HuH-7 (cell line): ENCODE results near the gene DHRSX.
"Not testable (repeated sequence)": the region's sequence is repeated elsewhere in the genome, so short reads cannot be mapped to it uniquely, and the experiment has no call there.

ENCODE experiments used
- DNase-seq: peaks from one replicate; pipeline ENCODE4 v3.0.0; 2011; ENCODE audit warnings: low spot score

DHRSX gene

DNA sequence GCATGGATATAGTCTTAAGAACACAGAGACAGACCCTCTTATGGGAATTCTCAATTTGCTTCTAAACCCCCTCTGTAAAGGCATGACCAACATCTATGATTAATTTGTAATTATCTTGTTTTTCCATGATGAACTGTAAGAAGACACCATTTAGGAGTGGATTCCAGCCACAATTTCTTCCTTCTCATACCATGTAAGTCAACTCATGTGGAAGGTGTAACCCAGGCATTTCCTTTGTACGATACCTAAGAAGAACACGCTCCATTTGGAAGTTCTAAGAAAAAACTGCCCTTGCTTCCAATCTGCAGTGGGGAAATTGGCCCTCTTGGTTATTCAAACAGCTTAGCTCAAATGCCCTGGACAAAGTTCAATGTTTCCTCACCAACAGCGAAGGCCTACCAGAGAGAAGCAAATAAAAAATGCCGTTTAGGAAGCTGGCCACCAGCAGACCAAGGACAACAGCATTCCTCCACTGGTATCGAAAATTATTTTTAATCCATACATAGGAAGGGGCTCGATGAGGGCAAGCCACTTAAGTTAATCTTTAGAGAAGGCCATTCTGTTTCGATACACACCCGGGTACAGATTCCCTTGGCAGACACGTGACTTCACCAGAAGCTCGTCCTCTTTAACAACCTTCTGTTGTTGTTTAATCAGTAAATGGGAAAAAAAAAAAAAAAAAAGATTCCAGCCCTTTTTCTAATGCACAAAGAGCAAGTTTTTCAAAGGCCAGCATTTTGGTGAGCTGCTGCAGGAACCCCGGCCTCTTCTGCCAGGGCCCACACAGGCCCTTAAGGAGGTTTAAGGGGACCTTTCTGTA lies 2.6 kb downstream of the DHRSX start:
- peak; percentile 61 for DNase-seq

DNA sequence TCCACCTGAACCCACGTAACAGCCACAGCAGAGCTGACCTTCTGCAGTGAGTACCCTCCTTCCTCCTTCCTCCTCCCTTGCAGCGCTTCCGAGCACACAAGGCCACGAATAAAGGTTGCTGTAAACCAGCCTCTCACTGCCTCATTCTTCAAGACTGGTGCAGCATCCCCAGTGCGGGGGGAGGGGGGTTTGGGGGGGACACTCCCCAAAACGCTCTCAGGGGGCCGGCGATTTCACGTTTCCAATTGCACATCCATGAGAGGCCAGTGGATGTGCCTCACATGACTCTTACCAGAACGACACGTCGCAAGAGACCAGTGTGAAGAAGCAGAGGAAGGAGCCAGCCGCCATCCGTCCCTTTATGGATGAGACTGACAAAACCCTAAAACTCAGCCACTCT lies 5.2 kb downstream of the DHRSX start:
- DNase-seq = no peak

GRCh38 chrX:2492531-2493218 lies 8.1 kb downstream of the DHRSX start:
- no peak for DNase-seq

DNA sequence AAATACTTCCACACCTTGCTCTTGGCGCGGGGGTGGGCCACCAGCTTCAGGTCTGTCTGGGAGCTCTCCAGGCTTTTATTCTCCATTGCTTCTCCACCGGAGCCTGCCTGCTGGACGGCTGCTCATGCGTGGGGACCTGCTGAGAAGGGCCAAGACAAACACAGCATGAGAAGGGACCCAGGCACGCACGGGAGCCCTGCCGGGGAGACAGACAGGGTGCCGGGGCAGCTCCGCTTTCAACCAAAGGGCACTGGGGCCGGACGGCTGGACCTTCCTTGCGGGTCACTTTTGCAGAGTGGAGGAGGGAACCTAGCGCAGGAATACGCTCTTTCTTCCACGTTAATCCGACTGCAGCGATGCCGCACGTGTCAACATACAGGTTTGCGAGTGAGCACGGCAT lies 10.1 kb downstream of the DHRSX start:
- DNase-seq = no peak

DNA sequence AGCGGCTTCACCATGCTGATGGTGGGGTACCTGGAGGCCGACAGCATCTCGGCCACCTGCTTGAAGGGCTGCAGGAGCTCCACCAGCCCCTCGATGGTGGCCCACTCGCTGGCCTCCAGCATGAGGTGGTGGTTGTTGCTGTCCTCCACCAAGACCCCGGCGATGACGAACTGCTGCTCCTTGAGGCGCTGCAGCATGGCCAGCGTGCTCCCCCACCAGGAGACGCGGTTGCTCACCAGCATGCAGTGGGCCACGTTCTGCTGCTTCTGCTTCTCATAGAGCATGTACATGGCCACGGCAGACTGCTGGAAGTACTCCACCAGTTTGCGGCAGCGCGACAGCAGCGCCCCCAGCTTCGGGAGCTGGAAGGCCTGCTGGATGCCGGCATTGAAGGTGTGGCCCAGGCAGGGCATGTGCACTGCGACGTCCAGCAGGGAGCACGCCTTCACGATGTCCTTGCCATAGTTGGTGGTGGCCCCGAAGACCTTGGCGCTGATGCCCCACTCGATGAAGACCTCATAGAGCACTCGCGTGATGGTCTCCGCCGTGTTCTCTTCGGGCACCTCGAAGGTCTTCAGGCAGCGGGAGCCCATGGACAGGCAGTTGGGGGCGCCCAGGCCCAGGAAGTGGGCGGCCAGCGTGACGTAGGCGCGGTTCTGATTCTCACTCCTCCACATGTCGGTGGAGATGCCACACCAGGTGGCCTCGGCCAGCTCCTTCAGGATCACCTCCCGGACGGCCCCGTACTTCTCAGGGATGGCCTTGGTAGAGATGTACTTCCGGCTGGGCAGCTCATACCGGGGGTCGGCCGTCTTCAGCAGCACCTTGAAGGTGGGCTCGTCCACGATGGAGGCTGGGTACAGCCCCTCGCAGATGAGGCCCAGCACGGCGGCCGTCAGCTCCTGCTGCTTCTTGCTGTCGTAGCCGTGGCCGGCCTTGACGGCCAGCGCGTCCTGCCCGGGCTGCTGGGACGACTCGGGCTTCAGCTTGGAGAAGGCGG lies 11.0 kb downstream of the DHRSX start:
- DNase-seq = no peak

GRCh38 chrX:2488621-2489285 lies 12.0 kb downstream of the DHRSX start:
- DNase-seq = no peak

DNA sequence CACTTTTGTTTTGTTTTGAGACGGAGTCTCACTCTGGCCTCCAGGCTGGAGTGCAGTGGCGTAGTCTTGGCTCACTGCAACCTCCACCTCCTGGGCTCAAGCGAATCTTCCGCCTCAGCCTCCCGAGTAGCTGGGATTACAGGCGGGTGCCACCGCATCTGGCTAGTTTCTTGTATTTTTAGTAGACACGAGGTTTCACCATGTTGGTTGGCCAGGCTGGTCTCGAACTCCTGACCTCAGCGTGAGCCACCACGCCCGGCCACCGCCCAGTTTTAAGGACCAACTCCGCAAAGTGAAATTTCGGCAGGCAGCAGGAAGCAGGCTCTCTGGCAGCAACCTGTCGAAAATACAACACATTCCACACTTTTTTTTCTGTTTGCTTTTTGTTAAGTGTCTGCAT lies 13.4 kb downstream of the DHRSX start:
- no peak for DNase-seq

- DNase-seq = no peak
Measured at GRCh38 chrX:2486476-2487133, 14.2 kb downstream of the DHRSX start.

DNA sequence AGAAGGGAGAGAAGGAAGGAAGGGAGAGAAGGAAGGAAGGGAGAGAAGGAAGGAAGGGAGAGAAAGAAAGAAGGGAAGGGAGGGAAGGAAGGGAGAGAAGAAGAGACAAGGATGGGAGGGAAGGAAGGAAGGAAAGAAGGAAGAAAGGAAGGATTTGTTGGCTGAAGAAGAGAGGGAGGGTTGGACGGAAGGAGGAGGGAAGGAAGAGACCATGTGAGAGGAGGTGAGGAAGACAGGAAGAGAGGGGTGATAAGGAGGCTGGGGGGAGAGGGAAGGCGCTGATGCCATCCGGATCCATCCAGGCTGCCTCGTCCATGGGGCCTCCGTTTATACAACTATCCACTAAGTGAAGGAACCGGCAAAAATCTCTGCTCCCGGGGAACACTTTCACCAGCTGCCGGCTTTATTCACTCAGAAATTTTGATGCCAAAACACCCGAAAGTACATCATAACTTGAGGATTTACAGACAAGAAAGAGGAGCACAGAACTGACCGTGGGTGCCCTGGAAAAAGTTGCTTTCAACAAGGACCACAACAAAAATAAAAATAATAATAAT lies 14.9 kb downstream of the DHRSX start:
- no peak for DNase-seq

GRCh38 chrX:2484721-2485648 lies 15.8 kb downstream of the DHRSX start:
- DNase-seq = no peak

GRCh38 chrX:2484256-2484655 lies 16.5 kb downstream of the DHRSX start:
- DNase-seq = no peak

GRCh38 chrX:2483398-2484060 lies 17.2 kb downstream of the DHRSX start:
- no peak for DNase-seq

DNA sequence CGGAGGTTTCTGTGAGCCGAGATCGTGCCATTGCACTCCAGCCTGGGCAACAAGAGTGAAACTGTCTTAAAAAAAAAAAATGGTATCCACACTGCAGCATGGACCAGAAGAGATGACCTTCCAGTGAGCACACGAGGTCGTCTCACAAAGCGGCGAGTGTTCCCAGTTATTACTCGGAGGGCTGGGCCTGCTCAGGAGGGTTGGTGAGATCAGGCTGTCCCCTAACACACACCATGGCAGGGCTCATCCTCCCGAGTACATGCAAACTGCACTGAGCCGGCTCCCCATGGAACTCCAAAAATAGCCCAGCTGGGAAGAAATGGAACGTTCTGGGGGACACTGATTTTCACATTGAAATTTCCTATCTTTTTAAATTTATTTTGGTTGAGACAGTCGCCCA lies 19.2 kb downstream of the DHRSX start:
- not testable (repeated sequence) for DNase-seq

GRCh38 chrX:2479982-2480381 lies 20.8 kb downstream of the DHRSX start:
- not testable (repeated sequence) for DNase-seq

DNA sequence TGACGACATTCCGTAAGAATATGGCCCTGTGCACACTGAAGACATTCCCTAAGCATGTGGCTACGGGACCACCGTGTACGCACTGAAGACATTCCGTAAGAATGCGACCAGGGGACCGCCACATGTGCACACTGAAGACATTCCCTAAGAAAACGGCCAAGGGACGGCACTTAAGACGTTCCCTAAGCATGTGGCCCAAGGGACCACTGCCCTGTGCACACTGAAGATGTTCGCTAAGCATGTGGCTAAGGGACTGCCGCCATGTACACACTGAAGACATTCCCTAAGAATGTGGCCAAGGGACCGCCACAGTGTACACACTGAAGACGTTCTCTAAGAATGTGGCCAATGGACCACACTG lies 21.4 kb downstream of the DHRSX start:
- no peak for DNase-seq

DNA sequence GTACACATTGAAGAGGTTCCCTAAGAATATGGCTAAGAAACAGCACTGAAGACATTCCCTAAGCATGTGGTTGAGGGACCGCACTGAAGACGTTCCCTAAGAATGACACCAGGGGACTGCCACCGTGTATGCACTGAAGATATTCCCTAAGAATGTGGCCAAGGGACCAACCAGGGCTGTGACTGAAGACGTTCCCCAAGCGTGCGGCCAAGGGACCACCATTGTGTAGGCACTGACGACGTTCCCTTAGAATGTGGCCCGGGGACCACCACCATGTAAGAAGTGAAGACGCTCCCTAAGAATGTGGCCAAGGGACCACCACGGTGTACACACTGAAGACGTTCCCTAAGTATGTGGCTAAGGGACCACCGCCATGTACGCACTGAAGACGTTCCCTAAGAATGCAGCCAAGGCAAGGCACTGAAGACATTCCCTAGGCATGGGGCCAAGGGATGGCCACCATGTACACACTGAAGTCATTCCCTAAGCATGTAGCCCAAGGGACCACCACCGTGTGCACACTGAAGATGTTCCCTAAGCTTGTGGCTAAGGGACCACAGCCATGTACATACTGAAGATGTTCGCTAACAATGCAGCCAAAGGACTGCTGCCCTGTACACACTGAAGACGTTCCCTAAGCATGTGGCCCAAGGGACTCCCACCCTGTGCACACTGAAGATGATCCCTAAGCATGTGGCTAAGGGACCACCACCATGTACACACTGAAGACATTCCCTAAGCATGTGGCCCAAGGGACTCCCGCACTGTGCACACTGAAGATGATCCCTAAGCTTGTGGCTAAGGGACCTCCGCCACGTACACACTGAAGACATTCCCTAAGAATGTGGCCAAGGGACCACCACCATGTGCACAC lies 22.0 kb downstream of the DHRSX start:
- DNase-seq = no peak

DNA sequence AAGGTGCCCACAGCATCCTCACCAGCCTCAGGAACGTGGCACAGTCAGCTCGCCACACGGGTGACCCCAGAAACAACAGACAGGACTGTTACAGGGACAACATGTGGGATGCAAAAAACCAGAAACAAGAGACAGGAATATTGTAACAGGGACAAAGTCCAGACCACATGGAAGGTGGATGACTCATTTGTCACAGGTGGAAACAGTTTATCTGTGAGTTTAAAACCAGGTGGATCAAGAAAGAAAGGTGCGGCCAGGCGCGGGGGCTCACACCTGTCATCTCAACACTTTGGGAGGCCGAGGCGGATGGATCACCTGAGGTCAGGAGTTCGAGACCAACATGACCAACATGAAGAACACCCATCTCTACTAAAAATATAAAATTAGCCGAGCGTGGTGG lies 23.5 kb downstream of the DHRSX start:
- DNase-seq = not testable (repeated sequence)

- DNase-seq = no peak
Measured at GRCh38 chrX:2474963-2475726, 25.6 kb downstream of the DHRSX start.
